Osteocyte (in vitro differentiated cells): ENCODE data around the gene MCM3AP. TPM values are rescaled to one million over a fixed set of nuclear protein-coding genes. Genes with fewer than 3 reads are reported as not detected.

Experiments
- DNase-seq: peaks from one replicate; pipeline ENCODE4 v3.0.0; 2021; ENCODE audit warnings: mixed read lengths; ENCODE audit not compliant: unreplicated experiment; ENCODE audit errors: extremely low spot score
- H3K27ac Mint-ChIP-seq: one replicate; pipeline ENCODE4 v1.8.0; 2021; ENCODE audit warnings: mild to moderate bottlenecking, mixed read lengths; ENCODE audit not compliant: unreplicated experiment
- H3K27me3 Mint-ChIP-seq: one replicate; pipeline ENCODE4 v1.8.0; 2021; ENCODE audit warnings: mixed read lengths; ENCODE audit not compliant: unreplicated experiment
- H3K36me3 Mint-ChIP-seq: one replicate; pipeline ENCODE4 v1.8.0; 2021; ENCODE audit warnings: mixed read lengths; ENCODE audit not compliant: unreplicated experiment
- H3K4me1 Mint-ChIP-seq: one replicate; pipeline ENCODE4 v1.8.0; 2021; ENCODE audit warnings: mixed read lengths; ENCODE audit not compliant: unreplicated experiment
- H3K4me3 Mint-ChIP-seq: one replicate; pipeline ENCODE4 v1.8.0; 2021; ENCODE audit warnings: mild to moderate bottlenecking, moderate library complexity, mixed read lengths; ENCODE audit not compliant: unreplicated experiment
- H3K9me3 Mint-ChIP-seq: one replicate; pipeline ENCODE4 v1.8.0; 2021; ENCODE audit warnings: mixed read lengths; ENCODE audit not compliant: unreplicated experiment
- CTCF ChIP-seq: fragments of 200-600 bp; sonication (generic); IDR thresholded peaks from 2 replicates; pipeline ENCODE4 v1.5.0; 2021; ENCODE audit warnings: antibody characterized with exemption, mild to moderate bottlenecking, moderate library complexity
- total RNA-seq: library from RNA; stranded (reverse); gene quantifications from 2 replicates; pipeline ENCODE4 v1.2.1, GENCODE V29; 2021

MCM3AP gene
- total RNA-seq, 1 donor from 2014 or later, result 105 TPM

DNA sequence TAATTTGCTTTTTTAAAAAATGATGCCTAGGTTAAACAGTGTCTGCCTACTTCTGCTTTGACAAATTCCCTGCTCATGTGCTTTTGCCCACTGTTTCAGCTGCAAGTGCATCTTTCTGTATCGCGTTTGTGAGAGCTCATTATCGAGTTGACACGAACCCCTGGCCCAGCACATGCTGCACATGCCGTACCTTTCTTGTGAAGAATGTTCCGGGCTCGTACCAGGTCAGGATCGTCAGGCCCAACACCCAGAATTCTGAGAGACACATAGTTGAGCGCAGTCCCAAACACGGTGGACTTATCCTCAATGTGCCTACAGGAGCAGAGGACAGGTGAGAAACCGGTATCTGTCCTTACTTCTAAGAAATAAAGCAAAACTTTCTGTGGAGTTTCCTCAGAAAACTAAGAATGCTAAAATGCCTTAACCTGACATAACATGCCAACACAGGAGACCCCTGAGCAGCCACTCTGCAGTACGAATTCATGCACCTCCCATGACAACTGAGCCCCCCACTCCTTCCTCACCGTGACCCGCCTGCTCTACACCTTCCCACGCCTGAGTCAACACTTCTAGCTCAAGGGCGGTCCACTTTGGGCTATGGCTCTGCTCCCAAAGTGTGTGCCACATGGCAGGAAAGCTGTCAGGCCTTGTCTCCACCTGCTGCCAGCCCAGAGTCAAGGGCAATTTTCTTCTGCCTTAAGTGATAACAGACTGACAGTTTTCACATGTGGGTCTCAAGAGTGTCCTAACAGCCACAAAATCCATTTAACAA, 63.6 kb downstream of the MCM3AP start:
- Mint-ChIP-seq H3K9me3 (no peaks in the 10 kb centered on the region), H3K36me3 (peaks cover 20% of the 10 kb centered on the region), H3K27me3 (no peaks in the 10 kb centered on the region), H3K27ac (no peak overlapping the region), H3K4me1 (peaks cover 23% of the 10 kb centered on the region), H3K4me3 (no peak overlapping the region)
- no peak for DNase-seq
- TF ChIP-seq CTCF, result no peak

DNA sequence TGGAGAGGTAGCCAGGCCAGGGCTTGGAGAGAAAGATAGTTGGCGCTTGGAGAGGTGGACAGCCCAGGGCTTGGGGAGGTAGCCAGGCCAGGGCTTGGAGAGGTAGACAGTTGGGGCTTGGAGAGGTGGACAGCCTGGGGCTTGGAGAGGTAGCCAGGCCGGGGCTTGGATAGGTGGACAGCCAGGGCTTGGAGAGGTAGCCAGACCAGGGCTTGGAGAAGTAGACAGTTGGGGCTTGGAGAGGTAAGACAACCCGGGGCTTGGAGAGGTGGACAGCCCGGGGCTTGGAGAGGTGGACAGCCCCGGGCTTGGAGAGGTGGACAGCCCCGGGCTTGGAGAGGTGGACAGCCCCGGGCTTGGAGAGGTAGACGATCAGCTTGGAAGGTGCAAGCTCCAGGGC, 64.6 kb downstream of the MCM3AP start:
- no peak overlapping the region for H3K27ac Mint-ChIP-seq
- no peaks in the 10 kb centered on the region for H3K9me3 Mint-ChIP-seq
- DNase-seq, result no peak
- peaks cover 14% of the 10 kb centered on the region for H3K4me1 Mint-ChIP-seq
- no peak overlapping the region for H3K4me3 Mint-ChIP-seq
- no peak for TF ChIP-seq CTCF
- H3K36me3 Mint-ChIP-seq, result peaks cover 19% of the 10 kb centered on the region
- H3K27me3 Mint-ChIP-seq, result no peaks in the 10 kb centered on the region

- Mint-ChIP-seq H3K27ac (peak overlapping the region; percentile 35), H3K36me3 (peaks cover 15% of the 10 kb centered on the region), H3K9me3 (no peaks in the 10 kb centered on the region), H3K4me3 (no peak overlapping the region), H3K27me3 (no peaks in the 10 kb centered on the region), H3K4me1 (peaks cover 9% of the 10 kb centered on the region)
- DNase-seq, result no peak
- TF ChIP-seq CTCF, result no peak
Observed at GRCh38 chr21:46220275-46220810, 65.1 kb downstream of the MCM3AP start.

GRCh38 chr21:46219591-46220239, 65.7 kb downstream of the MCM3AP start:
- H3K27ac Mint-ChIP-seq, result peak overlapping the region; percentile 35
- H3K36me3 Mint-ChIP-seq, result peaks cover 15% of the 10 kb centered on the region
- H3K27me3 Mint-ChIP-seq, result no peaks in the 10 kb centered on the region
- peaks cover 5% of the 10 kb centered on the region for H3K4me1 Mint-ChIP-seq
- TF ChIP-seq CTCF, result no peak
- no peak for DNase-seq
- H3K4me3 Mint-ChIP-seq, result no peak overlapping the region
- no peaks in the 10 kb centered on the region for H3K9me3 Mint-ChIP-seq

GRCh38 chr21:46218906-46219590, 66.4 kb downstream of the MCM3AP start:
- Mint-ChIP-seq H3K4me3 (no peak overlapping the region), H3K36me3 (peaks cover 15% of the 10 kb centered on the region), H3K27me3 (no peaks in the 10 kb centered on the region), H3K27ac (no peak overlapping the region), H3K4me1 (peaks cover 2% of the 10 kb centered on the region), H3K9me3 (no peaks in the 10 kb centered on the region)
- DNase-seq, result no peak
- no peak for TF ChIP-seq CTCF
